GM21526 (cell line): Measurements from ENCODE around the gene OR52A5.
"Not testable (repeated sequence)": the region's sequence is repeated elsewhere in the genome, so short reads cannot be mapped to it uniquely, and the experiment has no call there.

Source experiments
- ATAC-seq: cut with Tn5 transposase; IDR thresholded peaks from one replicate; pipeline ENCODE4 v1.9.1; 2021; ENCODE audit warnings: moderate library complexity; ENCODE audit not compliant: unreplicated experiment, low FRiP score

The OR52A5 gene

DNA sequence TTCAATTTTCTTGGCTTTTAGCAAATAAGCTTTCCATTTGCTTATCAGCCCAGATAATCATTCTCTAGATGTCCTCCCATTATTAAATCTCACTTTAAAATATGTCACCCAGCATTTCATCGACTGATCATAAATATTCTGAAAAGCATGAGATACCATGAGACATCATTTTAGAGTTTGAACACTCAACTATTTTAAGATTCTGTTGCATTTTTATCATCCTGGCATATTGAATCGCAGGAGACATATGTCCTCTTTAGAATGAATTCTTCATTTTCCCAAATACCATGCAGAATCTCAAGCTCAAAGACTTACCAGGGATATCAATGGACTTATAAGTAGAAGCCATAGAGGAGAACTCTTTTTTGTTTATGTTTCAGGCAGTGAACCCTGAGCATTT, at the start of gene OR52A5:
TSS of gene OR52A5 (minus strand) at position 361 of the 400 bp plus-strand sequence. CDS start 5,714 bp downstream, outside the sequence.
- ATAC-seq, result no peak

DNA sequence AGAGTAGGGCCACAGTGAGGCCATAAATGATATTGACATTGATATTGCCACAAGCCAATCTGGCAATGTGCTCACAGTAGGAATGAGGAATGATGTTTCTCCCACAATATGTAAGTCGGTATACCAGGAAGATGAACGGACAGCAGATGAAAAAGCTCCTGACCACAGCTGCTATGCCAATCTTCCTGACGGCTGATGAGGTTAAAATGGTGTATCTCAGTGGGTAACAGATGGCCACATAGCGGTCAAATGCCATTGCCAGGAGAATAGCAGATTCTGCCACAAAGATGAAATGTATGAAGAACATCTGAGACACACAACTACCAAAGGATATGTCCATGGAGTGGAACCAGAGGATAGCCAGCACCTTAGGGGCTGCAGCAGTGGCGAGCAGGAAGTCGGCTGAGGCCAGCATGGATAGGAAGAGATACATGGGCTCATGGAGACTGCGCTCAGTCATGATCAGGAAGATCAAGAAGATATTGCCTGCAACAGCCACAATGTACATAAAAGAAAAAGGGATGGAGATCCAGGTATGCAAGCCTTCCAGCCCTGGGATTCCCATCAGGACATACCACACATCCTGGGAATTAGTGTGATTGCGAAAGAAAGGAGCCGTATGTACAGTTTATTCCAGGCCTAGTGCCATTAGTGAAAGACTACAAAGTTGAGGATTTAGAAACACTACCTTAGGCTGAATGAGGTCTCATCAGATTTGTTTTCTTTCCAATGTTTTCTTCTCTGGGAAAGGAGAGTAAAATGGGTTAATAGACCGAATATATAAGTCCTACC, 40.1 kb upstream of the OR52A5 start:
- ATAC-seq, result no peak

GRCh38 chr11:5174934-5175333, 36.8 kb upstream of the OR52A5 start:
- ATAC-seq, result no peak

DNA sequence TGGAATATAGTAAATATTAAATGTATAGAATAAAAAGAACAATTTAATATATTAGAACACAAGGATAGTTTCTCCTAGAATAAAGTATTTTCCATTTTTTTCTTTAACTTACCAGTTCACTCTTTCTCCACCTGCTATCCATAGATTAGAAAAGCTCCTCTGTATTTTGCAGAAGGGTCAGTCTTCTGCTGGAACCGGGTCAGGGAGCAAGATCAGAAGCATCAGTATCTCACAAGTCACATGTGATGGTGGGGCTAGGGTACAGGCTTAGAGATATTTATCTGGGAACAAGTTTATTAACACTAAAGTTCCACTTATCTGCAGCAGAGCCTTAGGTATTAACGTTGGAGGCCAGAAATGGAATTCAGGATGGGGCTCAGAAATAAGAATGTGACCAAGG, 33.7 kb upstream of the OR52A5 start:
- no peak for ATAC-seq

- not testable (repeated sequence) for ATAC-seq
Observed at GRCh38 chr11:5165898-5166297, 27.7 kb upstream of the OR52A5 start.

GRCh38 chr11:5164807-5165206, 26.7 kb upstream of the OR52A5 start:
- not testable (repeated sequence) for ATAC-seq

DNA sequence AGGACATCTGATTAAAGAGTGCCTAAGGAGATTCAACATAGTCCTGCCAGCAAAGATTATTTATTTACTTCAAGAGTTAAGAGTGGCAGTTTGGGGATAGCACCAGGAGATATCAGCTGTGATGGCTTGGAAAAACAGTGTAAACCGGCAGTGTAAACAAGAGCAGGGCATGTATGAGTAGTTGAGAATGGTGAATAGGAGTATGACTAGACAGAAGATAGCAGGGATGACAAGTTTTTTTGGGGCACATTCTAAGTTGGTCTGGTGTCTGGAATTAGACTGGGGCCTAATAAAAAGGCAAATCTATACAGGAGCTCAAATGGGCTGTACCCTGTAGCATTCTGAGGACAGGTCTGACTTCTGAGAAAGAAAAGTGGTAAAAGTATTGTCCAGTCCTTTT, 22.9 kb upstream of the OR52A5 start:
- not testable (repeated sequence) for ATAC-seq

DNA sequence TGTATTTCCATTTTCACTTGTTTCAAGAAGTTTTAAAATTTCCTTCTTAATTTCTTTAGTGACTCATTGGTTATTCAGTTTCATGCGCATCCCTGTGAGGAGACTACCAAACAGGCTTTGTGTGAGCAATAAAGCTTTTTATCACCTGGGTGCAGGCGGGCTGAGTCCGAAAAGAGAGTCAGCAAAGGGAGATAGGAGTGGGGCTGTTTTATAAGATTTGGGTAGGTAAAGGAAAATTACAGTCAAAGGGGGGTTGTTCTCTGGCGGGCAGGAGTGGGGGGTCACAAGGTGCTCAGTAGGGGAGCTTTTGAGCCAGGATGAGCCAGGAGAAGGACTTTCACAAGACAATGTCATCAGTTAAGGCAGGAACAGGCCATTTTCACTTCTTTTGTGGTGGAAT, 22.1 kb upstream of the OR52A5 start:
- ATAC-seq, result not testable (repeated sequence)

- ATAC-seq, result no peak
Observed at GRCh38 chr11:5159806-5160205, 21.6 kb upstream of the OR52A5 start.

GRCh38 chr11:5154657-5155056, 16.5 kb upstream of the OR52A5 start, which contains the start of gene OR52A1:
TSS of gene OR52A1 (minus strand) at chr11:5154757. CDS start at chr11:5152369, 2,388 bp downstream.
- no peak for ATAC-seq

DNA sequence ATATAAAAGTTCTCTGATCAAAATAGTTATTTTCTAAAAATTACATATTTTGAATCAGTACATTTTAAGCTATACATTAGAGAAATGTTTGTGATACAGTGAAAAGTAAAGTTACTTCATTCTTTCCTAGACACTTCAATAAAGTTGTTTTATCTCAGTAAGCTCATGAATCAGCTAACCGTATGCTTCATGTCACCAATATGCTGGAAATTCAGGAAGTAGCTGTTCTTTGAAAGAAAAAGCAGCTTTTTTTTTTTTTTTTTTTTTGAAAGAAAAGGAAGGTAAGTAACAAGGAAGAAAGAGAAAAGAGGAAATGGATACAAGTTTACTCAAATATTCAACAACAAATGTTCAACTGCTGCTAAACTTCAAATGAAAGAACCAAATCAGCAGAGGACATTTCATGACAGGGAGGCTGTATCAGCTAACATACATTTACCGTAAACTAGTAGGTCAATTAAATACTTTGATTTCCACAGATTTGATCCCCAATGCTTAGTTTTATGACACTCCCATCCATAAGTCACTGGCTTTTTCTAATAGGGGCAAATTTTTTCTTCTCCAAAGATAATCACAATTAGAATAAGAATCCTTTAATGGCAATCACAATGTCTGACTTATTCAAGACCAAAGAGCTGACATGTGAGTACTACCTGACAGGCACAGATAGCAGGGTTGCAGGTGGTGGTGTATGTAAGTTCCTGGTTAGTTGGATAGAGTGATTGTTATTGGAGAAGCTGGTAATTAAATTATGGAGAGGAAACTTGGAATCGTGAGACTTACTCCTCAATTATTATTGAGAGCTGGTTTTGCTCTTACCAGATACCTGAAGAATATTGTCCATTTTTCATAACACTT, 15.6 kb upstream of the OR52A5 start:
- no peak for ATAC-seq

DNA sequence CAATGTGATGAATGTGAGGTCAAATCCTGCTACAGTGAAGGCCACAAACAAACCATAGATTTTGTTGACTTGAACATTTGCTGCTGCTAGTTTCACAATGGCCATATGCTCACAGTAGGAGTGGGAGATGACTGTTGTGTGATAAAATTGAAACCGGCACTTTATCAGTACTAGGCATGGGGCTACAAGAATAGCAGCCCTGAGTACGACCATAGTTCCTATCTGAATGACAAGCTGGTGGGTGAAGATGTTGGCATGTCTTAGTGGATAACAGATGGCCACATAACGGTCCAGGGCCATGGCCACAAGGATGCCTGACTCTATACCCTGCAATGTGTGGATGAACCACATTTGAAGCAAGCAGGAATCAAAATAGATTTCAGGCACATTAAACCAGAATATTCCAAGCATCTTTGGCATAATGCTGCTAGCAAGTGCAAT, 13.6 kb upstream of the OR52A5 start:
- ATAC-seq, result no peak

GRCh38 chr11:5144206-5144605, 6.0 kb upstream of the OR52A5 start:
- not testable (repeated sequence) for ATAC-seq

GRCh38 chr11:5137014-5137413, 1.1 kb downstream of the OR52A5 start:
- no peak for ATAC-seq

GRCh38 chr11:5136261-5136660, 1.9 kb downstream of the OR52A5 start:
- ATAC-seq, result no peak

DNA sequence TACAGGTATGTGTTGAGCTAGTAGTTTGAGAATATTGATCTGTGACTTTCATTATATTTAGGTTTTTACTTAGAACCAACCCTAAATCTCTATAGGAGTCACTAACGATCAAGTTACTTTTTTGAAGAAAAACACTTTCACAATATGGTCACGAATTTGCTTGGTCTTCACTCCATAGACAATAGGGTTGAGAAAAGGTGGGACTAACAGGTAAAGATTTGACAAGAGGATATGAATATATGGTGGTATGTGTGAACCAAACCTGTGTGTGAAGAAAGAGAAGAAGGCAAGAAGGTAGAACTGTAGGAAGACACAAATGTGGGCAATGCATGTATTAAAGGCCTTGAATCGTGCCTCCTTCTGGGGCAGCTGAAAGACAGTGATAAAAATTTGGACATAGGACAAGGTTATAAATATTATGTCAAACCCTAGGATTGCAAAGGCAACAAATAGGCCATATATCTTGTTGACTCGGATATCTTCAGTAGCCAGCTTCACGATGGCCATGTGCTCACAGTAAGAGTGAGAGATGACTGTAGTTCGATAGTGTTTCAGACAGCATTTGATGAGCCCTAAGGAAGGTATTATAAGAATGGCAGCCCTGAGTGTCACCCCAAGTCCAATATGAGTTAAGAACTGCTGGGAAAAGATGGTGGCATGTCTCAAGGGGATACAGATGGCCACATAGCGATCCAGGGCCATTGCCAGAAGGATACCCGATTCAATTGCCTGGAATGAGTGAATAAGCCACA, 6.4 kb downstream of the OR52A5 start:
- no peak for ATAC-seq

- no peak for ATAC-seq
Observed at GRCh38 chr11:5129457-5129877, 8.7 kb downstream of the OR52A5 start.

GRCh38 chr11:5124891-5125620, 13.1 kb downstream of the OR52A5 start:
- no peak for ATAC-seq

DNA sequence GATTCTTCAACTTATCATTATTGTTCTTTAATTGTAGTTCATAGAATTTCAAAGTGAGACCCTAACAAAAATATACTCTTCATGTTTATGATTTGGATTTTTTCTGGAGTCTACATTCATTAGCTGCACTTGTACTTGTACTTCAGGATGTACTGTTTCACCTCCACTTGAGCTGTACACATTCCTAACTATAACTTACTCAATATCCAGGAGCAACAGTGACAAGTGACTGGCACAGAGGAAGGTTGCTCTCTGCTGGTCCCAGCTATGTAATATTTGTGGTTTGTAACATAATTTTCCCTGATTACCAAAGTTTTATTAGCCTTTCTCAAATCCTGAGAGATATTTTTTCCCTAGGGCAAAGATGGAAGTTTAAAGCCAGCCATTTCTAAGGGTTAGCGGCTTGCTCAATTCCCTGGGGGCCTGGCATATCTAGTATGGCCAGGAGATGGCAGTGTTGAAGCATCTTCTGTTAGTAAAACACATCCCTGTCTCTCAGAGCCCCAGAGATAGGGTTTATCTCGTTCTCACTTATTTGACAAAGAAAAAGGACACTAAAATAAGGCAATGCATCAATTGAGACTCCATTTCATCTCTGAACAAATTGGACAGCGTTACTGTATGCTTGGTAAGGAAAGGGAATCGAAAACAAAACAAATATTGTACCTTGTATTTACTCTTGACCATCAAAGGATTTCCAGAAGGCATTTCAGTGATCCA, 14.2 kb downstream of the OR52A5 start:
- ATAC-seq, result peak; percentile 94
